Embryonic facial prominence (tissue), 1 donor: ENCODE measurements around the gene UBE2Q2.

ENCODE experiments used
- DNase-seq: peaks from one replicate; pipeline ENCODE4 v3.0.0-alpha.2; 2016; ENCODE audit errors: extremely low spot score

The UBE2Q2 gene

DNA sequence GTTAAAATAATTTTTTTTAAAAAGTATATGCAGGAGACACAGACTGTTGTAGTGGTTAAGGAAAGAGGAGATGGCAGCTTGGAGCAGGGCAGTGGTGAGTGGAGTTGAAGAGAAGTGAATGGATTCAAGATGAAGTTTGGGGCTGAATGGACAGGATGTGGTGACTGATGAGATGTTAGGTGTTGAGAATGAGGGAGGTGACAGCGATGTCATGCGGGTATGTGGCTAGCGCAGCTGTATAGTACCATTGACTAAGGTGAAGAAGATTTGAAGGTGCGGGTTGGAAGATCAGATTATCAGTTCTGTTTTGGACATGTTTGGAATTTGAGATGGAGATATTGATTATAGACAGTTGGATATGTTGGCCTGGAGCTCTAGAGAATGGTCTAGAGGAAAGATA lies 80.5 kb downstream of the UBE2Q2 start:
- no peak for DNase-seq

- no peak for DNase-seq
Observed at GRCh38 chr15:75924576-75924975, 81.3 kb downstream of the UBE2Q2 start.

DNA sequence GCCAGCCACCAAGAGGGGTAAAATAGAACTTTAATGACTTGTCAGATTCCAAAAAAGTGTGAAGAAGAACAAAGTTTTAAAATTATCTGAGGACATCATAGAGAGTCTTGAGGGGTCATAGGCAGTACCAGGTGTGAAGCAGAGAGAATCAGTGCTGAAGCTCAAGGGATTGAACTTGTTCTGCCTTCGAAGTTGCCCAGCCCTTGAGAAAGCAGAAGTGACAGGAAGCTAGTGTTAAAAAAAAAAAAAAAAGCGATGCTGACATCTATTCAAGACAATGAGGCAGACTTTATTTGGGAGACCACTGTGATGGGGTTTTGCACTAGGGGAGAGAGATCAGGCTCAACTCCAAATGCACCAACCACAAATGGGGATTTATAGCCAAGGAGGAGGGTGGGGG lies 82.2 kb downstream of the UBE2Q2 start:
- no peak for DNase-seq

GRCh38 chr15:75926931-75927330 lies 83.7 kb downstream of the UBE2Q2 start:
- DNase-seq = no peak

GRCh38 chr15:75927601-75928000 lies 84.4 kb downstream of the UBE2Q2 start:
- no peak for DNase-seq

DNA sequence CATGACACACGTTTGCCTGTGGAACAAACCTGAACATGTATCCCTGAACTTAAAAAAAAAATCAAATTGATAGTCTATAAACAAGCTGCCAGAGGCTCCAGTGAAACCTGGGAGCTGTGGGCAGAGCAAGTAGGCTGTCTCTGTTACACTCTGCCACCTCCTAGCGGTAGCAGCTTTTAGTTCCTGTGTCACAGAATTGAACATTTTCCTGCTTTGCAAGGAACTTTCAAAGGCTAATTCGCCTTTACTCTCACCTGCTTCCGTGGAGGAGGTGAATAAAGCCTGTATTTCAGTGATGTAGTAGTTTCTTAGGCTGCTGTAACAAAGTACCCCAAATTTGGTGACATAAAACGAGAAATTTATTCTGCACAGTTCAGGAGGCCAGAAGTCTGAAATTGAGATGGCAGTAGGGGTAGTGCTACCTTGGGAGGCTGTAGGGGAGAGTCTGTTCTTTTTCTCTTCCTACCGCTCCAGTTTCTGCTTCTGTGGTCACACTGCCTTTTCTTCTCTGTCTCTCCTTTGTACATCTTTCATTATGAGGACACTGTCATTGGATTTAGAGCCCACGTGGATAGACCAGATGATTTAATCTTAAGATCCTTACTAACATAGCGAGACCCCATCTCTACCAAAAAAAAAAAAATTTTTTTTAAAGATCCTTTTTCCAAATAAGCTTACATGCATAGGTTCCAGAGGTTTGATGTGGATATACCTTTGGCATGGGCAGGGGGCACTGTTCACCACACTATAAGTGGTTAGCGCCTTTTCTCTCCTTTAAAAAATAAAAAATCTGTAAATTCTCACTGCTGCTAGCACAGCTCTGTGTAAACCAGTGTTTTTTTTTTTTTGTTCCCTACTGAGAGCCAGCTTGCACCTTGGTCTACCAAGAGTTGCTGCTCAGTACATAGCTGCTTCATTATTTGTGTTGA lies 85.7 kb downstream of the UBE2Q2 start:
- no peak for DNase-seq

DNA sequence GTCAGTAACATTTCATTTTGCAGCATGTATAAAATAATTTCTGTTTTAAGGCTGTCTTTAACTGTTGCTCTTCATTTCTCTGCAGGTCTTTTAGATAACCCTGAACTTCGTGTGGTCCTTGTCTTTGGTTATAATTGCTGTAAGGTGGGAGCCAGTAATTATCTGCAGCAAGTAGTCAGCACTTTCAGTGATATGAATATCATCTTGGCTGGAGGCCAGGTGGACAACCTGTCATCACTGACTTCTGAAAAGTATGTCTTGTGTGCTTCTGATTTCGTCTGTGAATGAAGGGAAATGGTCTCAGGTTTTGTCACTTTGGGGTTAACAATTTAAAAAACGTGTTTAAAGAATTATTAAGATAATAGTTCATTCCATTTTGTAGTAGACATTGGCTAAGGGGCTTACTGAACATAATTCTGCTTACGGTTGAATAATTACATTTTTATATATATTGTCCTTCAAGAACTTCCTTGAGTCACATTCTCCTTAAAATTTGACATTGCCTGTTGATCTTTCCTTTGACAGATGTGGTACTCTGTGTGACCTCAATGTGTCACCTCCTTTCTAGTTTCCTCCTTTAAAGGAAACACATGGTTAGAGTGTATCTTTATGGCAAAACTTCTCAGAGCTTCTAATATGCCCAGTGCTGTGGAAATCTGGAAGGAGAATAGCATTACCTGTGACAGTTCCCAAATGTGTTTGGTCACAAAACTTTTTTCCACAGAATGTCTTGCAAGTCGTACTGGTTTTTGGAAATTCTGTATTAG lies 86.7 kb downstream of the UBE2Q2 start:
- DNase-seq = no peak

DNA sequence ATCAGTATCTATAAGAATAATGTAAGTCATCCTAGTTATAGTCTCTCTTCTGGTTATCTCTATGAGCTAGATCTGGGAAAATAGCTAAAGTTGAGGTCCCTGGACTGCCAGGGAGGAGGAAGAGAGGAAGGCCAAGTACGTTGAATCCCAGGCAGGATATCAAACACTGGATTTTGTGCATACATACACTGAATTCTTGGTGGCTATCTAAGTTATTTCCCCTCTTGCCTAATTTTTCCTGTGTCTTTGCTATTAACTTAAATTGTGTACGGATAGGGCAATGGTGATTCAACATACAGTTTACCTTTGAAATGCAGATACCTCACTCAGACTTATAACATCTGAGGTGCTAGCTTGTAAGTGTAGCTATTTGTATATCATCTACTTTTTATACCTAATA lies 87.6 kb downstream of the UBE2Q2 start:
- DNase-seq = no peak

GRCh38 chr15:75942464-75942863 lies 99.2 kb downstream of the UBE2Q2 start:
- no peak for DNase-seq

DNA sequence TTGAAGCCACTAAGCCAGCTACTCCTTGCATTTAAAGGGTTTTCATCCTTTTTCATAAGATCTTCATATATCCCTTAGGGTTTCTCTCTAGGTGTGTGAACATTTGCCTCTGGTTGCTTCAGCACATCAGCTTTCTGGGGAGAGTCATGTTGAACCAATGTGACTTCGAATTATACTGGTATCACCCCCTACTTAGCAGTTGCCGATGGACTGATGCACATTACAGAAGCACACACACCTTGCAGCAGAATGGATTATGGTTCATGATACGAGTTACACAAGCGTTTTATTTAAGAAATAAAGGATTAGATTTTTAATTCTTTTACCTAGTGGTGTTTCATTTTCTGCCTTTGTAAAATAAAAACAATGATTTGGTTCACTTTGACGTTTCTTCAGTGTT lies 100.0 kb downstream of the UBE2Q2 start:
- no peak for DNase-seq

GRCh38 chr15:75943713-75944215 lies 100.5 kb downstream of the UBE2Q2 start:
- no peak for DNase-seq

GRCh38 chr15:75945953-75946352 lies 102.7 kb downstream of the UBE2Q2 start:
- no peak for DNase-seq

- no peak for DNase-seq
Observed at GRCh38 chr15:75947092-75947491, 103.8 kb downstream of the UBE2Q2 start.

- DNase-seq = no peak
Observed at GRCh38 chr15:75948761-75949296, 105.6 kb downstream of the UBE2Q2 start.
